Neural cell (in vitro differentiated cells): ENCODE results near the gene PCYT1A.

ENCODE experiments used
- CTCF ChIP-seq: fragments of 450-650 bp; IDR thresholded peaks from 2 replicates; pipeline ENCODE4 v1.5.1; 2014; ENCODE audit warnings: antibody characterized with exemption, mild to moderate bottlenecking, moderate library complexity; ENCODE audit not compliant: poor library complexity, severe bottlenecking
- EP300 ChIP-seq: fragments of 450-650 bp; conservative IDR thresholded peaks from 2 replicates; pipeline ENCODE4 v1.6.1; 2014; ENCODE audit warnings: antibody characterized with exemption, mild to moderate bottlenecking, moderate library complexity; ENCODE audit not compliant: poor library complexity, severe bottlenecking
- EZH2 ChIP-seq: fragments of 200-600, 300-800 bp; shearing (Covaris generic), sonication (generic); IDR thresholded peaks from 2 replicates; pipeline ENCODE4 v1.6.1; 2014; ENCODE audit warnings: antibody characterized with exemption, low read length, borderline replicate concordance, mild to moderate bottlenecking; ENCODE audit not compliant: insufficient read depth, poor library complexity, severe bottlenecking
- MXI1 ChIP-seq: fragments of 450-650 bp; conservative IDR thresholded peaks from 2 replicates; pipeline ENCODE4 v1.6.1; 2014; ENCODE audit warnings: antibody characterized with exemption, mild to moderate bottlenecking; ENCODE audit not compliant: poor library complexity, severe bottlenecking
- POLR2AphosphoS5 ChIP-seq: IDR thresholded peaks from 2 replicates; pipeline ENCODE4 v1.6.1; 2012
- SMC3 ChIP-seq: fragments of 450-650 bp; conservative IDR thresholded peaks from 2 replicates; pipeline ENCODE4 v1.6.1; 2014; ENCODE audit warnings: antibody characterized with exemption, mild to moderate bottlenecking, moderate library complexity; ENCODE audit not compliant: poor library complexity

GRCh38 chr3:196220587-196220986 lies 66.9 kb downstream of the PCYT1A start:
- TF ChIP-seq SMC3 (no peak), CTCF (no peak), POLR2AphosphoS5 (no peak), EZH2 (no peak), EP300 (no peak), MXI1 (no peak)
